GM19023 (cell line): ENCODE results near the gene PNPLA7.
"Not testable (repeated sequence)": the region's sequence is repeated elsewhere in the genome, so short reads cannot be mapped to it uniquely, and the experiment has no call there.

ENCODE experiments used
- ATAC-seq: cut with Tn5 transposase; IDR thresholded peaks from one replicate; pipeline ENCODE4 v1.9.1; 2021; ENCODE audit warnings: mild to moderate bottlenecking, moderate library complexity; ENCODE audit not compliant: unreplicated experiment

The PNPLA7 gene

DNA sequence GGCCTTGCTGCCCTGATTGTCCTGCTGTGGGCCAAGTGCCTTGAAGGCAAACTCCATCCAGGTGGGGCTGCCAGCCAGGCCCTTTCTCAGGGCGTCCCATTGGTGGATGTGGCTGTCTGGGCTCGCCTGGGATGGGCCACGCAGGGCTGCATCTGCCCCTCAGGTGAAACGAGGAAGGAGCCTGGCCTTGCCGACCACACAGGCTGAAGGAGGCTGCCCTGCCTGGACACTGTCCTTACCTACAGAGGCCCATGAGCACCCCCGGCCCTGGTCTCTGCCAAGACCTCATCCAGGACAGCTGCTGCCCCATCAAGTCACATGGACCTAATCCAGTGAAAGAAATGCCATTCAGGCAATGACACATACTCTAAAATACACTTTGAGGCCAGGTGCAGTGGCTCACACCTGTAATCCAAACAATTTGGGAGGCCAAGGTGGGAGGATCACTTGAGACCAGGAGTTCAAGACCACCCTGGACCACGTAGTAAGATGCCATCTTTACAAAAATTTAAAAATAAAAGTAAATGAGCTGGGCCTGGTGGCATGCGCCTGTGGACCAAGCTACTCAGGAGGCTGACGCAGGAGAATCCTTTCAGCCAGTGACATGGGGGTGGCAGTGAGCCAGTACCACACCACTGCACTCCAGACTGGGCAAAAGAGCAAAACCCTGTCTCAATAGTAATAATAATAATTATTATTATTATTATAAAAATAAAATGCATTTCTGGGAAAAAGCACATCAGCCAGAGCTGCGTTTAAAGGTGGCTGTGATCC is 33.9 kb downstream of the PNPLA7 start:
- ATAC-seq, result no peak

- no peak for ATAC-seq
Observed at GRCh38 chr9:137515338-137515724, 34.9 kb downstream of the PNPLA7 start.

DNA sequence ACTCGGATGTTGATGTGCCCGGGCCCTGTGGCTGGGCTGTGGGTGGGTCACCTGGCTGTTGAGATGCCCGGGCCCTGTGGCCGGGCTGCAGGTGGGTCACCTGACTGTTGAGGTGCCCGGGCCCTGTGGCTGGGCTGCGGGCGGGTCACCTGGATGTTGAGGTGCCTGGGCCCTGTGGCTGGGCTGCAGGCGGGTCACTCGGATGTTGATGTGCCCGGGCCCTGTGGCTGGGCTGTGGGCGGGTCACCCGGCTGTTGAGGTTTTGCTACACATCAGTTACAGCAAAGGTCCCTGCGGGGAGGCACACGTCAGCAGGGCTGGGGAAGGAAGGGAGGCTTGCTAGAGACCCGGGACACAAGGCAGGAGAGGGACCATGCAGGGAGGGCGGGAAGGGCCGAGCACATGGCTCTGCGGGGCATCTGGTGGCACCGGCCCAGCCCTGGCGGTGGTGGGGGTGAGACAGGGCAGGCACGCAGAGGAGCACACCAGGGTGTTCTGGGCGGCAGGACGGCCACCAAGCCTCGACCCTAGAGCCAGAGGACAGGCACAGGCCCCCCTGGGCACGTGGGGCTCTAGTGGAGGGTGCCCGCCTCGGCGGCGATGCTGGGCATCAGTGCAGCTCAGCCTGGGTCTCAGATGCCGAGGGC is 35.4 kb downstream of the PNPLA7 start:
- no peak for ATAC-seq

DNA sequence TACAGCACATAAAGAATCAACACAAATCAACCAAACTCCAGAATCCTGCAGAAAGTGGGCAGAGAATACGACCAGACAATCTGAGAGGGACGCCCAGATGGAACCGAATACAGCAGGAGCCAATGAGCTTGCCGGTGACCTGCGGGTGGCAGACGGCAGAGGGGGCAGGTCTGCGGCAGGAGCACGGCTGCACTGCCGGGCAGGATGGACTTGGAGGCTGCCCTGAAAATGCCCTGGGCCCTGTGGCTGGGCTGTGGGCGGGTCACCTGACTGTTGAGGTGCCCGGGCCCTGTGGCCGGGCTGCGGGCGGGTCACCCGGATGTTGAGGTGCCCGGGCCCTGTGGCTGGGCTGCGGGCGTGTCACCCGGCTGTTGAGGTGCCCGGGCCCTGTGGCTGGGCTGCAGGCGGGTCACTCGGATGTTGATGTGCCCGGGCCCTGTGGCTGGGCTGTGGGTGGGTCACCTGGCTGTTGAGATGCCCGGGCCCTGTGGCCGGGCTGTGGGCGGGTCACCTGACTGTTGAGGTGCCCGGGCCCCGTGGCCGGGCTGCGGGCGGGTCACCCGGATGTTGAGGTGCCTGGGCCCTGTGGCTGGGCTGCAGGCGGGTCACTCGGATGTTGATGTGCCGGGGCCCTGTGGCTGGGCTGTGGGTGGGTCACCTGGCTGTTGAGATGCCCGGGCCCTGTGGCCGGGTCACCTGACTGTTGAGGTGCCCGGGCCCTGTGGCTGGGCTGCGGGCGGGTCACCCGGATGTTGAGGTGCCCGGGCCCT is 36.2 kb downstream of the PNPLA7 start:
- ATAC-seq, result not testable (repeated sequence)

DNA sequence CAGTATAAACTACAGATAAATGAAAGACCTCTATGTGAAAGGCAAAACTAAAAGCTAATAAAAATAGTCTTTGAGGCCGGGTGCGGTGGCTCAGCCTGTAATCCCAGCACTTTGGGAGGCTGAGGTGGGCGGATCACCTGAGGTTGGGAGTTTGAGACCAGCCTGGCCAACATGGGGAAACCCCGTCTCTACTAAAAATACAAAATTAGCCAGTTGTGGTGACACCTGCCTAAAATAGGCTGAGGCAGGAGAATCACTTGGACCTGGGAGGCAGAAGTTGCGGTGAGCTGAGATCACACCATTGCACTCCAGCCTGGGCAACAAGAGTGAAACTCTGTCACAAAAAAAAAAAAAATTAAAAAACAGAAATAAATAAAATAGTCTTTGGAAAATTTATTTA is 37.1 kb downstream of the PNPLA7 start:
- not testable (repeated sequence) for ATAC-seq

DNA sequence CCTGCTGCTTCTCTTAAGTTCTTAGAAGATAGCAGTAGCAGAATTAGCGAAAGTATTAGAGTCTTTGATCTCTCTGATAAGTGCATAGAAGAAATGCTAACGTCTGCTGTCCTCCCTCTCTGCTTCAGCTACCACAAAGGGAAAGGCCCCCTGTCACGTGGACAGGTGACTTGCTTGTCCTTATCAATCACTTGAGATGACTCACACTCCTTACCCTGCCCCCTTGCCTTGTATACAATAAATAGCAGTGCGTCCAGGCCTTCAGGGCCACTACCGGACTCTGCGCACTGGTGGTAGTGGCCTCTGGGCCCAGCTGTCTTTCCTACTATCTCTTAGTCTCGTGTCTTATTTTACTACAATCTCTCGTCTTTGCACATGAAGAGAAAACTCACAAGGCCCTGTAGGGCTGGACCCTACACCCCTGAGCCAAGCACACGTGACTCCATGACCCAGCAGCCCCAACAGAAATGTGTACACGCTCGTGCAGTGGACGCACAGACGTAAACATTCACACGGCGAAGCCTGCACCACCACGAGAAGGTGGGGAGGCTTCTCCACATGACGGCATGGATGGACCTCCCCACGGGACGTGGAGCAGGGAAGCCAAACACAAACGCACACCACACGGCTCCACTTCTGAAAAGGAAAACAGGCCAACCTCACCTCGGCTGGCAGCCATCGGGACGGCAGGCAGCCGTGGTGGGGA is 38.3 kb downstream of the PNPLA7 start:
- no peak for ATAC-seq

DNA sequence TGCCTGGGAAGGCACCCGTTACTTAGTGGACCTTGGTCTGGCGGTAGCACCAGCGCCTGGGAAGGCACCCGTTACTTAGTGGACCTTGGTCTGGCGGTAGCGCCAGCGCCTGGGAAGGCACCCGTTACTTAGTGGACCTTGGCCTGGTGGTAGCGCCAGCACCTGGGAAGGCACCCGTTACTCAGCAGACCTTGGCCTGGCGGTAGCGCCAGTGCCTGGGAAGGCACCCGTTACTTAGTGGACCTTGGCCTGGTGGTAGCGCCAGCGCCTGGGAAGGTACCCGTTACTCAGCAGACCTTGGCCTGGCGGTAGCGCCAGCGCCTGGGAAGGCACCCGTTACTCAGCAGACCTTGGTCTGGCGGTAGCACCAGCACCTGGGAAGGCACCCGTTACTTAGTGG is 39.1 kb downstream of the PNPLA7 start:
- ATAC-seq, result not testable (repeated sequence)

DNA sequence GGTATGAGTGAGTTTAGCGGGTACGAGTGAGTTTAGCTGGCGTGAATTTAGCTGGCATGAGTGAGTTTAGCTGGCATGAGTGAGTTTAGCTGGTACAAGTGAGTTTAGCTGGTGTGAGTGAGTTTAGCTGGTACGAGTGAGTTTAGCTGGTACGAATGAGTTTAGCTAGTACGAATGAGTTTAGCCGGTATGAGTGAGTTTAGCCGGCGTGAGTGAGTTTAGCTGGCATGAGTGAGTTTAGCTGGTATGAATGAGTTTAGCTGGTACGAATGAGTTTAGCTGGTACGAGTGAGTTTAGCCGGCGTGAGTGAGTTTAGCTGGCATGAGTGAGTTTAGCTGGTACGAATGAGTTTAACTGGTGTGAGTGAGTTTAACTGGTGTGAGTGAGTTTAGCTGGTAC is 41.0 kb downstream of the PNPLA7 start:
- no peak for ATAC-seq

DNA sequence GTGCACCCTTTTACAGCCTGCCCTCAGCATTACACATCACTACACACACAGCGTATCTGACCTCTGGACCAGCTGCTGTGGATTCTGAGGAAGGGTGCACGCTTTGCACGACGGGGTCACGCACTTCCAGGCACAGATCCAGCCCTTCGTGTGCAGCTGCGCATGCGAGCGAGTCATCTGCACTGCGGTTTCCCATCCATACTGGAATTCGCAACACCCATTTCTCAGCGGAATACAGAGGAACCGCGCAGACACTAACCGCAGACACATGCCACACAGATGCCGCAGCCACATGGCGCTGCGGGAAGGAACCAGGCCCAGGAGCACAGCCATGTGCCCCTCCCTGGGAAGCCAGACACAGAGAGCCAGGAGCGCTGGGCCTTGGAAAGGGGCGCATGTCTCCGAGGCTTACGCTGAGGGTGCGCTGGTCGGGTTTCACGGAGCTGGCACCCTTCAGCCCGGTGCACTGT is 43.5 kb downstream of the PNPLA7 start:
- ATAC-seq, result no peak

DNA sequence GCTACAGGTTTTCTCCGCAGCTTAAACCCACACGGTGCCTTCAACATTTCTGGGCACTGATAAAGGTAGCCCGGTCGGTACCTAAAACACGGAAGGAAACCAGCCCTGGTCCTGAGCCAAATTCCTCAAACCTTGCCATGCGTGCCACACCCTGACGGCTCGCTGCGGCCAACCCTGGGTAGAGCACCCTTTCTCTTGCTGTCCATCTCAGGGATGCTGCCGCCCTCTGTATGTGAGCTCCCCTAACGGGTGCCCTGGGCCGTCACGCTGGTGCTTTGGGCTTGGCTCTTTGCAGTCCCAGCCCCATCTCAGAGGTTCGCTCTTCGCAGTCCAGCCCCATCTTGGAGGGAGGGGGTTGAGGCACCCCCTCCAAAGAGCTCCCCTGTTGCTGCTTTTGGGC is 43.9 kb downstream of the PNPLA7 start:
- ATAC-seq, result no peak

DNA sequence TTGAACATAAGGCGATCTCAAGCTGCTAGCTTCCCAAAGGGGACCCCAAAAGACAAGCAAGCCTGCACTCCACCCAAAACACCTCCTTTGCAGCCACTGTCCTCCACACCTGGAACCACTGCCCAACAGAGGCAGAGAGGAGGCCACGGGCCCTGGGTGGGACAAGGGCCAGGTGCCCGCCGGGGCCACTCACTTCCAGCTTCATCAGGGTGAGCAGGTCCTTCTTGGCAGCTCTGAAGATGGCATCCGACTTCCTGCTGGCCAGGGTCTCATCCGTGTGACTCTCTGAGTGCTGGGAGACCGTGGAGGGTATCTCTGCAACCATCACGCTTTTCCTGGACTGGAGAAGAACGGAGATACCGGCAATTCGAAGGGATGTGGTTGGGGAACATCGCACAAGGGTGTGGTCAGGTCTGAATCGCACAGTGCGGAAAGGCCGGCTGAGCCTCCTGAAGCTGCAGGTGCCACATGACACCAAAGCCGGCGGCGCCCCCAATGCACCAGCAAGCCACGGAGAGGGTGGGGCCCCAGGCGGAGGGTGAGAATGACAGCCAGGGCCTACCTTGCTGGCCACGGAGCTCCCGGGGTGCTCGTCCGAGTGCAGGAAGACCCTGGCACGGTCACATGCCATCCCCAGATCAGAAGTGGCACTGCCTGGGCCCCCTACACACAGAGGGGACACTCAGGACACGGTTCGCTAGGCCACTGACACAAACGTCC is 44.6 kb downstream of the PNPLA7 start:
- no peak for ATAC-seq

DNA sequence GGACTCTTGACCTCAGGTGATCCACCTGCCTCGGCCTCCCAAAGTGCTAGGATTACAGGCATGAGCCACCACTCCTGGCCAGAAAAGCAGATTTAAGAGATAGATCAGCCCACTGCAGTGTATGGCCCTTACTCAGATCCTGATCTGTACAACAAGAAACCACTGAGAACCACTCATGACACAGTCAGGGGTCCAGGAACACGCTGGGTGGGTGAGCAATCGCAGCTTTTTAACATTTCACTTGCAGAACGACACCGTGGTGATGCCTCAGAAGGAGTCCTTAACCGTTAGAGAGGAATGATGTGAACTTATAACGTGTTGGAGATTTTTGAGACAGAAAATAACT is 45.8 kb downstream of the PNPLA7 start:
- no peak for ATAC-seq

DNA sequence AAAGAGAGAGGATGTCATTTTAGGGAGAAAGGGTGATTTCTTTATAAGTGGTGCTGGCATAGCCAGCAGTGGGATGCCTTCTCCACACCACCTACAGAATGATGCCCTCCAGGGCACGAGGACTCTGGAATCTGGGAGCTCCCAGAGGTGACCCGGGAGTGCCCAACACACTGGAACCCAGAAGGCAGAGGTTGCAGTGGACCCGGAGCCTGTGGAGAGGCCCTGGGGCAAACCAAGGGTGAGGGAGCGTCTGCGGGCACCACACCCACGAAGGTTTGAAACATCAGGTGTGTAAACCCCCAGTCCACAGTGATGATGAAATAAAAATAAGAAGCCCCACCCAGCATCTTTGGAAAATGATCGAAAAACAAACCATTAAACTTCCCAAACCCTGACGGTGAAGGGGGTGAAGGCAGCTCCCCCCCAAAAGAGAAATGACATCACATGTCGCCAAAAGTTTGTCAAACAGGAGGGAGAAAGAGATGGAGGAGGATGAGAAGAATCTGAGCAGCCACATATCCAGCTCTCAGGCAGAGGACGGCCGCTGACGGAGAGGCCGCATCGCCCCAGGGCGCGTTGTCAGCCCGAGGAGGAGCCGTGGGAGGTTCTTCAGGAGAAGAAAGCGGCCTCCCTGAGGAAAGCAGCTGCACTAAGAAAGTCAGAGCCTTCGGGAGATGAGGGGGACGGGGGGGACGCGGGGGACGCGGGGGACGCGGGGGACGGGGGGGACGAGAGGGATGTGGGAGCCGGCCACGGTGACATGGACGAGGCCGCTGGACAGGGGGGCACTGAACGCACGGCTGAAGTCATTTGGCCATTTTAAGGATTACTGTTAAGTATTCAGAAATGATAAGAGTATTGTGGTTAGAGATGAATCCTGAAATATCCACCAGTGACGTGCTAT is 47.9 kb downstream of the PNPLA7 start:
- ATAC-seq, result no peak

DNA sequence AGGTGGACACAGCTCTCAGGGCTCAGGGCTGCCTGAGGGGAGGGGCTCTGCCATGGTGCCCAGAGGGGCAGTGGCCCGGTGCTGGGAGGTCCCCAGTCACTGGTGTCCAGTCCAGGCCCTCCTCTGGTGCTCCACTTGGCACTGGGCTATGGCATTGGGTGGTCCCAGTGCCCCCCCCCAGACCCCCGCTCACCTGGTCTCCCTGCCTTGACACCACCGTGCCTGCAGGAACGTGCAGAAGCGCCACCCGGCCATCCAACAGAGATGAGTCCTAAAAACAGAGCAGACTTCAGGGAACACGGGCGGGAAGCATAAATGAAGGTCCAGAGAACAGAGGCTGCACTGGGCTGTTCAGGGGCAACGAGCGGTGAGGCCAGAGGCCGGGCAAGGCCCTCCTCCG is 48.7 kb downstream of the PNPLA7 start:
- ATAC-seq, result no peak

GRCh38 chr9:137500666-137501397 is 49.4 kb downstream of the PNPLA7 start:
- ATAC-seq, result no peak

GRCh38 chr9:137499858-137500661 is 50.1 kb downstream of the PNPLA7 start:
- no peak for ATAC-seq

GRCh38 chr9:137499416-137499815 is 50.8 kb downstream of the PNPLA7 start:
- no peak for ATAC-seq

- ATAC-seq, result no peak
Observed at GRCh38 chr9:137498720-137499150, 51.5 kb downstream of the PNPLA7 start.
